ENCODE results near the gene APOL6. TPM values are rescaled to one million over a fixed set of nuclear protein-coding genes. Genes with fewer than 3 reads are reported as not detected.

The APOL6 gene
- total and polyA plus RNA-seq, 2 of the 4 experiments (the other 2 are of a cell fraction) = 1.2 to 7.2 TPM

DNA sequence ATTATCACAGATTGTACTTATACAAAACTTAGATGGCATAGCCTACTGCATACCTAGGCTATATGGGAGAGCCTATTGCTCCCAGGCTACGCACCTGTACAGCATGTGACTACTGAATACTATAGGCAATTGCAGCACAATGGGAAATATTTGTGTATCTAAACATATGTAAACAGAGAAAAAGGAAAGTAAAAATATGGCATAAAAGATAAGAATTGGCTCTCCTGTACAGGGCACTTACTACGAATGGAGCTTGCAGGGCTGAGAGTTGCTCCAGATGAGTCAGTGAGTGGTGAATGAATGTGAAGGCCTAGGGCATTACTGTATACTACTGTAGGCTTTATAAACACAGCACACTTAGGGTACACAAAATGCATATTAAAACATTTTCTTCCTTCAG lies 13.2 kb downstream of the APOL6 start:
- peaks cover 0 to 18% of the 10 kb centered on the region in 2 experiments; a peak in 3 of 4 replicates for H3K79me1 ChIP-seq (ENCODE audit: low read depth in 1 of 2, low read length in 2 of 2)
- peaks cover 5% of the 10 kb centered on the region for H3K4me1 ChIP-seq (ENCODE audit: control insufficient read depth, insufficient read depth, low read length)
- dilution Hi-C loops (cut with HindIII; ENCODE audit: low sequenced_read_pairs, unreplicated experiment) = no loop called here
- peak overlapping the region; percentile 40; the same call in 1 of the 2 replicates for H3K4me2 ChIP-seq (ENCODE audit: low read depth, low read length)
- peaks cover 5% of the 10 kb centered on the region for H3K9me3 ChIP-seq (ENCODE audit: control insufficient read depth, insufficient read depth, low read length)
- DNase-seq = peak; percentile 85
- no peak overlapping the region for H3K4ac ChIP-seq (ENCODE audit: low read depth, low read length)
- H3K27ac ChIP-seq (ENCODE audit: insufficient read depth, low read length) = no peak overlapping the region
- no peak overlapping the region for H4K91ac ChIP-seq (ENCODE audit: insufficient read depth, low read depth, low read length)
- no peaks in the 10 kb centered on the region for H4K20me1 ChIP-seq (ENCODE audit: insufficient read depth, low read length)
- no CpG with 5 or more reads among the region's 2 CpGs for WGBS, 2 experiments (ENCODE audit: extremely low coverage in 2 of 2, insufficient read length in 1 of 2)
- no peak overlapping the region for H3K18ac ChIP-seq (ENCODE audit: low read depth, low read length)
- no peak overlapping the region for H4K8ac ChIP-seq (ENCODE audit: low read depth in 2 of 2, low read length in 2 of 2)
- peaks cover 24% of the 10 kb centered on the region for H3K36me3 ChIP-seq (ENCODE audit: control insufficient read depth, insufficient read depth, low read length)
- H3K56ac ChIP-seq (ENCODE audit: extremely low read depth, insufficient read depth, low read length) = no peak overlapping the region
- H3K14ac ChIP-seq (replicated peaks; ENCODE audit: low read depth, low read length) = no peak overlapping the region
- TF ChIP-seq FOS (IDR thresholded peaks at IDR 0.05; ENCODE audit: low read depth, low read length) = peak; percentile 55; the same call in 1 of the 2 replicates
- no peak for TF ChIP-seq MAZ (IDR thresholded peaks at IDR 0.05; ENCODE audit: borderline replicate concordance, low read depth, low read length)
- H2BK15ac ChIP-seq (ENCODE audit: low read depth, low read length) = no peak overlapping the region
- ChIA-PET POLR2A (ENCODE audit: unreplicated experiment) (no interaction called here), CTCF (no interaction called here)
- H2AK9ac ChIP-seq (replicated peaks; ENCODE audit: low read depth, low read length, poor library complexity) = no peak overlapping the region
- intact Hi-C loops (cut with micrococcal nuclease) = no loop called here
- H4K5ac ChIP-seq (ENCODE audit: low read depth, low read length) = no peak overlapping the region
- peak; percentile 99 for ATAC-seq (ENCODE audit: low read depth)
- no TSS peak for BruUV-seq (replicated peaks)
- H3K9ac ChIP-seq (ENCODE audit: low read depth, low read length) = no peak overlapping the region
- no peaks in the 10 kb centered on the region for H3K27me3 ChIP-seq (ENCODE audit: control insufficient read depth, insufficient read depth, low read length)
- no peak overlapping the region for H3K4me3 ChIP-seq (ENCODE audit: insufficient read depth, low read depth, low read length)
- H2BK120ac ChIP-seq (ENCODE audit: low read depth, low read length) = no peak overlapping the region
- no peak overlapping the region for H2AFZ ChIP-seq (replicated peaks; ENCODE audit: low read length, poor library complexity)
- H2AK5ac ChIP-seq (ENCODE audit: low read depth, low read length) = no peak overlapping the region
- H3K23ac ChIP-seq (ENCODE audit: low read depth, low read length) = no peak overlapping the region
- H2BK5ac ChIP-seq (ENCODE audit: low read depth, low read length, poor library complexity, severe bottlenecking) = no peak overlapping the region
- in situ Hi-C loops (cut with MboI; ENCODE audit: low sequenced_read_pairs) = no loop called here
- peaks cover 5% of the 10 kb centered on the region for H3K9me1 ChIP-seq (ENCODE audit: insufficient read depth, low read length)
- H2BK20ac ChIP-seq (ENCODE audit: low read depth, low read length) = no peak overlapping the region
